ENCODE results near the gene HSPG2. TPM values are rescaled to one million over a fixed set of nuclear protein-coding genes. Genes with fewer than 3 reads are reported as not detected.

The HSPG2 gene
- total and polyA plus RNA-seq, 2 of the 8 experiments (the other 6 are each of a cell fraction or from before 2014, with no cell fraction given), result 17.8 to 111 TPM

DNA sequence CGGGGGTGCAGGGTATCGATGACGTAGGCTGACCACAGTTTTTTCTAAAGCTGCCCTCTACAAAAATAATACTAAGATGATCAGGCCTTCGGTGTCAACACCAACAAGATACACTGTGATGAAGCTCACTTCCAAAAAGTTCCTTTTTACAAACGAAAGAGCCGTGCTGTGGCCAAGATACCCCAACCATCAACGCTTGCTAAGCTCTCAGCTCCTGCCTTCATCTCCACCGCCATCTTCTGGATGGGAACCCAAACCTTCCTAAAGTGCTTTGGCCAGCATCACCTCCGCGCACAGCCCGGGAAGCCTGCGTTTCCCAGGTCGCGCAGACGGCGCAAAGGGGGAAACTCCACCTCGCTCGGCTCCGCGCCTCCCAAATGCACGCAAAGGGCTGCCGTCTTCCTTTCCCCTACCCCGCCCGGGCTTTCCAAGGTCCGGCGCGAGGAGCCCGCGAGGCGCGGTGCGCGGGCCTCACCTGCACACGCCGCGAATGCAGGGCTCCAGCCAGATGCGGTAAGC is 154.7 kb downstream of the HSPG2 start (continued):
- TF ChIP-seq CTBP2 (IDR thresholded peaks at IDR 0.05; ENCODE audit: borderline replicate concordance, insufficient read depth, insufficient read length, low read length), result no peak
- TF ChIP-seq, protein P1, sequence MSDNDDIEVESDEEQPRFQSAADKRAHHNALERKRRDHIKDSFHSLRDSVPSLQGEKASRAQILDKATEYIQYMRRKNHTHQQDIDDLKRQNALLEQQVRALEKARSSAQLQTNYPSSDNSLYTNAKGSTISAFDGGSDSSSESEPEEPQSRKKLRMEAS (IDR thresholded peaks at IDR 0.05), result no peak
- no peak for TF ChIP-seq GABPA (IDR thresholded peaks at IDR 0.05; ENCODE audit: borderline replicate concordance, insufficient read depth, low read length)
- TF ChIP-seq SIN3A (conservative IDR thresholded peaks at IDR 0.05 in 1 of 2, IDR thresholded peaks at IDR 0.05 in 1 of 2; ENCODE audit: low read depth in 1 of 2, low read length in 2 of 2), result peak; percentile 38 to 67; a peak in 2 of 4 replicates
- no peak for TF ChIP-seq CHD2 (IDR thresholded peaks at IDR 0.05; ENCODE audit: low read length)
- no peak for TF ChIP-seq SRF (IDR thresholded peaks at IDR 0.05; ENCODE audit: low read depth, low read length)
- no peak for TF ChIP-seq SIX5 (IDR thresholded peaks at IDR 0.05; ENCODE audit: low read depth, low read length)
- no peak for TF ChIP-seq KDM4A (IDR thresholded peaks at IDR 0.05; ENCODE audit: low read depth, low read length, severe bottlenecking)
- no peak for TF ChIP-seq ZNF274 (IDR thresholded peaks at IDR 0.05; ENCODE audit: borderline replicate concordance, extremely low read depth, low read length)
- TF ChIP-seq POLR2AphosphoS5 (IDR thresholded peaks at IDR 0.05; ENCODE audit: low read depth, low read length), result no peak
- TF ChIP-seq BRCA1 (IDR thresholded peaks at IDR 0.05; ENCODE audit: low read depth, low read length), result no peak
- TF ChIP-seq, protein P2, sequence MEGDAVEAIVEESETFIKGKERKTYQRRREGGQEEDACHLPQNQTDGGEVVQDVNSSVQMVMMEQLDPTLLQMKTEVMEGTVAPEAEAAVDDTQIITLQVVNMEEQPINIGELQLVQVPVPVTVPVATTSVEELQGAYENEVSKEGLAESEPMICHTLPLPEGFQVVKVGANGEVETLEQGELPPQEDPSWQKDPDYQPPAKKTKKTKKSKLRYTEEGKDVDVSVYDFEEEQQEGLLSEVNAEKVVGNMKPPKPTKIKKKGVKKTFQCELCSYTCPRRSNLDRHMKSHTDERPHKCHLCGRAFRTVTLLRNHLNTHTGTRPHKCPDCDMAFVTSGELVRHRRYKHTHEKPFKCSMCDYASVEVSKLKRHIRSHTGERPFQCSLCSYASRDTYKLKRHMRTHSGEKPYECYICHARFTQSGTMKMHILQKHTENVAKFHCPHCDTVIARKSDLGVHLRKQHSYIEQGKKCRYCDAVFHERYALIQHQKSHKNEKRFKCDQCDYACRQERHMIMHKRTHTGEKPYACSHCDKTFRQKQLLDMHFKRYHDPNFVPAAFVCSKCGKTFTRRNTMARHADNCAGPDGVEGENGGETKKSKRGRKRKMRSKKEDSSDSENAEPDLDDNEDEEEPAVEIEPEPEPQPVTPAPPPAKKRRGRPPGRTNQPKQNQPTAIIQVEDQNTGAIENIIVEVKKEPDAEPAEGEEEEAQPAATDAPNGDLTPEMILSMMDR (IDR thresholded peaks at IDR 0.05; ENCODE audit: control extremely low read depth in 1 of 3, insufficient read depth in 1 of 3, low read depth in 1 of 3, low read length in 3 of 3), result peak; percentile 12 to 41 (median 33); a peak in 3 of 4 replicates
- peak; percentile 50 for TF ChIP-seq CREB1 (IDR thresholded peaks at IDR 0.05)
- peak; percentile 31 to 51; a peak in 3 of 4 replicates for TF ChIP-seq RAD21 (IDR thresholded peaks at IDR 0.05 in 1 of 2, conservative IDR thresholded peaks at IDR 0.05 in 1 of 2; ENCODE audit: low read depth in 2 of 2, low read length in 2 of 2)
- no peak for TF ChIP-seq BCL11A (IDR thresholded peaks at IDR 0.05; ENCODE audit: low read depth in 2 of 2, low read length in 2 of 2)
- TF ChIP-seq MAFK (IDR thresholded peaks at IDR 0.05; ENCODE audit: low read depth, low read length), result no peak
- TF ChIP-seq JUN (IDR thresholded peaks at IDR 0.05; ENCODE audit: low read depth, low read length), result no peak
- TF ChIP-seq CBX5 (IDR thresholded peaks at IDR 0.05; ENCODE audit: low read depth, low read length), result no peak
- TF ChIP-seq KDM5A (IDR thresholded peaks at IDR 0.05; ENCODE audit: low read length), result no peak
- no peak for TF ChIP-seq GTF2F1 (IDR thresholded peaks at IDR 0.05; ENCODE audit: borderline replicate concordance, low read depth, low read length)
- TF ChIP-seq JUND (IDR thresholded peaks at IDR 0.05; ENCODE audit: low read length), result no peak
- 0 out of 2 replicates have a peak, but pooled peaks have one; percentile 14 for TF ChIP-seq YY1 (IDR thresholded peaks at IDR 0.05; ENCODE audit: low read depth, low read length)
- no peak for TF ChIP-seq SIRT6 (IDR thresholded peaks at IDR 0.05; ENCODE audit: low read length)
- TF ChIP-seq POLR2A (IDR thresholded peaks at IDR 0.05; ENCODE audit: control extremely low read depth in 1 of 2, low read depth in 2 of 2, low read length in 2 of 2), result no peak; a peak in 1 of 3 replicates
